ENCODE data around the gene BCCIP. TPM values are rescaled to one million over a fixed set of nuclear protein-coding genes. Genes with fewer than 3 reads are reported as not detected.

Gene BCCIP
- total RNA-seq, result 21.6 and 24.9 TPM in 2 replicates

DNA sequence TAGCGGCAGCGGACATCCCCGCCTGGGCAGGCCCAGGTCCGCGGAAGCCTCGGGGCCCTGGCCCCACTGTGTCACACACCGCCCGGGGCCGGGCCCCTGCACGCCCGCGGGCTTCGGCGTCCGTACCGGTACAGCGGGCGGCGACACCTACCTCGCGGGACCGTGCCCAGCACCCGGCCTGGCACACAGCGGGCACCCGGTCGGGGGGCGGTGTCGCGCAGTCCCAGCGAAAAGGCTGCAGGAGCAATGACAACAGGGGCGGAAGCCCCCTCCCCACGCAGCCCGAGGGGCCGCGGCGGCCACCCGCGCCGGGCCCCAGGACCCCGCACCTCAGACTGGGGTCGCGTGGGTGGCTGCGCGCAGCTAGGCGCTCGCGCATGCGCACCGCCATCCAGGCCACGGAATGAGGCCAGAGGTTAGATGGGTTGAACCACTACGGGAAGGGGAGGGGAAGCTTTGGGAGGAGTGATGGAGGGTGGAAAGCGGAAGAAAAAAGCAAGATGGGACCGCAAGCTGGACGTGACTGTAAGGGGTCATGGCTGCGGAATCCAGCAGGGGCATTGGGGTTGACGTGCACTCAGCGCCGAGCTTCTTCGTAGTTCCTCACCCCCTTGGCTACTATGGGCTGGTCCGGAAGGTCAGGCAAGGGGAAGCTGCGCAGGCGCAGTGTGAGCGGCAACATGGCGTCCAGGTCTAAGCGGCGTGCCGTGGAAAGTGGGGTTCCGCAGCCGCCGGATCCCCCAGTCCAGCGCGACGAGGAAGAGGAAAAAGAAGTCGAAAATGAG lies at the start of gene BCCIP, which contains the start of gene UROS:
Gene BCCIP (plus strand): TSS at position 669 of the 785 bp plus-strand sequence. CDS start 12 bp downstream, at position 681.
Gene UROS (minus strand): TSS at position 381 of the 785 bp plus-strand sequence. CDS start 6,759 bp downstream, outside the sequence.

DNA sequence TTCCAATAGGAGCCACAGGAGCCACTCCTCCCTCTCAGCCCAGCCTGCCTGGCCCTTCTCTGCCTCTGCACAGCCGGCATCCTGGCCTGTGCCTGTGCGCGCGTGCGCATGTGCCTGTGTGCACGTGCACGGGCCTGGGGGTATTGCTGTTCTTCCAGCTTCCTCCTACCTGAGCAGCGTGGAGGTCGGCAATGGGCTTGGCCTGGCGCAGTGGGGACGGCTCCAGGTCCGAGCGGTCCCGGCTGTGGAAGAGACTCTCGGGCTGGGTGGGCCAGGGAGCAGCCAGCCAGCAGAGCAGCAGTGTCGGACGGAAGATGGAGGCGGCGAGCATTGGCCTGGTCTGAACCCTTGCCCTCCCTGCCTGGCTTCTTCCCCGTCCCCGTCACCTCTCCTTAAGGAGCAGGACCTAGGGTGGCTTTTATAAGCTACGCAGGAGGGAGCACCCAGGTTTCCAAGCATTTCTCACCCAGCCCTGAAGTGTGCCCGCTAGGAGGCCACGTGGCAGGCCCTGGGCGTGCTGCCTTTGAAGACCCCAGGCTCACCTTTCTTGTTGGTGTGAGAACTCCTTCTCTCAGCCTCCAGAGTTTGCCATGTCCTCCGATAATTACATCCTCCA lies 47.7 kb upstream of the BCCIP start, which contains the start of gene MMP21:
Gene MMP21 (minus strand): TSS at position 331 of the 616 bp plus-strand sequence. CDS start 0 bp downstream, at position 331.

DNA sequence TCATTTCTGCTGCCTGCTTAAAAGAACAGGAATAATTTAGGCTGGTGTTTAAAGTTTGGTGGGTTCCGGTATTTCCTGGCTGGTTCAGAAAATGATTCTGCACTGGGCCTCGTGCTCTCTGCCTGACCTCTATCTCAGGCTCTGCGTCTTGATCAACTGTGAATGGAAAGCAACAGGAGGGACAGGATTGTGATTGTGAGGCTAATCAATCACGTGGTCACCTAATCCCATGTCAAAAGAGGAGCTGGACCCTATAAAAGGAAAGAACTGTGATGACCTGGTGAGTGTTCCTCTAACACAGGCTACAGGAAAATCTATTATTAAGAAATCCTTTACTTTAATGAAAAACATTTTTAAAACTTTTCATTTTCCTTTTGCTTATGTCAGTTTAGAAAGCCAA lies 57.8 kb downstream of the BCCIP start, which contains the start of gene DHX32:
Gene DHX32 (minus strand): TSS at position 101 of the 400 bp plus-strand sequence. CDS start 468 bp downstream, outside the sequence.

Small RNA genes within 50 kb of the gene (small RNA-seq; reads per million reads assigned to genes)
- gene MIR4484 (not detected), gene RF00017 (not detected)

Other genes with a start within 250 kb of the BCCIP start
- gene TEX36, start 140.4 kb upstream of the BCCIP start, total RNA-seq, result 0.24 and 0.32 TPM in 2 replicates
- 18.6 and 27.7 TPM in 2 replicates for gene EDRF1, start 103.8 kb upstream of the BCCIP start, total RNA-seq
- gene MMP21, start 47.7 kb upstream of the BCCIP start, total RNA-seq, result 0.12 TPM in 1 of 2 replicates, not detected in the other
- 58.4 and 76.0 TPM in 2 replicates for gene UROS, start 288 bp upstream of the BCCIP start, total RNA-seq
- 31.6 and 35.2 TPM in 2 replicates for gene DHX32, start 57.7 kb downstream of the BCCIP start, total RNA-seq
- 1.5 and 2.1 TPM in 2 replicates for gene FANK1, start 73.0 kb downstream of the BCCIP start, total RNA-seq

Data from hair follicle dermal papilla cell (primary cell).